GM12878 (cell line): Measurements from ENCODE around the gene EPHA1. TPM values are rescaled to one million over a fixed set of nuclear protein-coding genes. Genes with fewer than 3 reads are reported as not detected.

Experiments used
- ATAC-seq: fragments of 200-7000 bp; cut with Tn5 transposase; 3 replicates; pipeline ENCODE4 v1.9.1; 2020; ENCODE audit warnings: mild to moderate bottlenecking, moderate library complexity
- BruUV-seq: library from RNA; stranded (reverse); fragments of 400-500 nt; replicated peaks from 2 replicates; lab custom pipeline; 2021; lab: Mats Ljungman, UMichigan
- CTCF ChIA-PET: fragments of 300-600 bp; sonication (Branson Sonifier 250); formaldehyde crosslinking; extraction: SDS; loops from one replicate; lab custom pipeline; 2021; ENCODE audit warnings: inconsistent platforms; lab: Yijun Ruan, JAX
- POLR2A ChIA-PET: fragments of 350-600 bp; formaldehyde crosslinking; extraction: SDS; loops from one replicate; lab custom pipeline; 2021; ENCODE audit warnings: inconsistent platforms; lab: Charles Lee
- RAD21 ChIA-PET: fragments of 300-600 bp; sonication (Branson Sonifier 250); formaldehyde crosslinking; loops from one replicate; lab custom pipeline; 2023; ENCODE audit warnings: antibody characterized with exemption; ENCODE audit not compliant: unreplicated experiment; lab: Charles Lee
- SMC1A ChIA-PET: fragments of 300-600 bp; sonication (Branson Sonifier 250); formaldehyde crosslinking; loops from one replicate; lab custom pipeline; 2023; ENCODE audit not compliant: unreplicated experiment, uncharacterized antibody; lab: Charles Lee
- DNase-seq: peaks from one replicate; pipeline ENCODE4 v3.0.0-alpha.2; 2011; ENCODE audit warnings: low read depth, low spot score
- FAIRE-seq: peaks from 3 replicates; lab custom pipeline; 2011; peaks lifted over from hg19 to GRCh38; lab: Jason Lieb, UNC
- H2AFZ ChIP-seq: 2 replicates; pipeline ENCODE4 v1.6.0; 2011; ENCODE audit warnings: low read depth, low read length, control low read depth; ENCODE audit not compliant: control insufficient read depth
- H3K27ac ChIP-seq: 2 replicates; pipeline ENCODE4 v1.5.1; 2011; ENCODE audit warnings: control low read depth; ENCODE audit not compliant: control insufficient read depth, insufficient read depth
- H3K27me3 ChIP-seq, 2 experiments: replicated peaks in 1 of 2; 2 replicates each; pipeline versions ENCODE4 v1.6.0 to v1.6.1; 2011; ENCODE audit warnings: low read length in 1 of 2; ENCODE audit not compliant: control insufficient read depth in 2 of 2, insufficient read depth in 2 of 2
- H3K36me3 ChIP-seq, 2 experiments: 2 replicates each; pipeline ENCODE4 v1.5.1; 2011; ENCODE audit warnings: low read length in 1 of 2; ENCODE audit not compliant: control insufficient read depth in 2 of 2, insufficient read depth in 2 of 2
- H3K4me1 ChIP-seq: 2 replicates; pipeline ENCODE4 v1.6.1; 2011; ENCODE audit warnings: mild to moderate bottlenecking, low read length, moderate library complexity, mixed read lengths; ENCODE audit not compliant: control insufficient read depth, insufficient read depth
- H3K4me2 ChIP-seq: 2 replicates; pipeline ENCODE4 v1.6.0; 2011; ENCODE audit warnings: control low read depth; ENCODE audit not compliant: control insufficient read depth, insufficient read depth
- H3K4me3 ChIP-seq: fragments of 200-600 bp; sonication (generic); 2 replicates; pipeline ENCODE4 v1.5.1; 2016
- H3K79me2 ChIP-seq: 2 replicates; pipeline ENCODE4 v1.6.0; 2011; ENCODE audit warnings: low read length; ENCODE audit not compliant: control insufficient read depth, insufficient read depth
- H3K9ac ChIP-seq: 2 replicates; pipeline ENCODE4 v1.8.0; 2011; ENCODE audit warnings: low read length, control low read depth, mixed read lengths; ENCODE audit not compliant: control insufficient read depth, insufficient read depth
- H3K9me3 ChIP-seq: replicated peaks from 3 replicates; pipeline ENCODE4 v1.5.1; 2011; ENCODE audit warnings: mild to moderate bottlenecking, low read length; ENCODE audit not compliant: control insufficient read depth, insufficient read depth
- H4K20me1 ChIP-seq: 2 replicates; pipeline ENCODE4 v1.6.0; 2011; ENCODE audit not compliant: control insufficient read depth, insufficient read depth
- EGR1 ChIP-seq, 2 experiments: IDR thresholded peaks; 1 replicate in 1 of 2; 2 replicates in 1 of 2; pipeline ENCODE4 v1.6.1; 2011 to 2012; ENCODE audit warnings: low read depth in 2 of 2, low read length in 2 of 2, borderline replicate concordance in 1 of 2, mild to moderate bottlenecking in 1 of 2, moderate library complexity in 1 of 2
- FOXM1 ChIP-seq: IDR thresholded peaks from 2 replicates; pipeline ENCODE4 v1.6.1; 2012; ENCODE audit warnings: low read depth, mild to moderate bottlenecking, inconsistent platforms, low read length, moderate library complexity
- HCFC1 ChIP-seq: fragments of 150-350 bp; IDR thresholded peaks from 2 replicates; pipeline ENCODE4 v1.6.1; 2014; ENCODE audit warnings: low read length
- HDAC6 ChIP-seq: fragments of 200-600 bp; sonication (generic); IDR thresholded peaks from one replicate; pipeline ENCODE4 v1.8.0; 2017; ENCODE audit warnings: antibody characterized with exemption; ENCODE audit not compliant: unreplicated experiment
- IKZF2 ChIP-seq, 2 experiments: fragments of 450-650 bp; IDR thresholded peaks; 2 replicates each; pipeline ENCODE4 v1.6.1; 2017; ENCODE audit warnings: mild to moderate bottlenecking in 2 of 2, moderate library complexity in 2 of 2
- MTA2 ChIP-seq: fragments of 450-650 bp; IDR thresholded peaks from 2 replicates; pipeline ENCODE4 v1.6.1; 2016; ENCODE audit warnings: low read depth, mild to moderate bottlenecking, moderate library complexity
- RBBP5 ChIP-seq: fragments of 200-600 bp; sonication (generic); conservative IDR thresholded peaks from 2 replicates; pipeline ENCODE4 v1.6.1; 2016
- TAF1 ChIP-seq: IDR thresholded peaks from 2 replicates; pipeline ENCODE4 v1.6.1; 2011; ENCODE audit warnings: mild to moderate bottlenecking, low read depth, low read length, borderline replicate concordance
- ZNF24 ChIP-seq: fragments of 450-650 bp; IDR thresholded peaks from 2 replicates; pipeline ENCODE4 v1.6.1; 2017; ENCODE audit warnings: antibody characterized with exemption, mild to moderate bottlenecking
- WGBS: methylation state at CpG from one replicate; pipeline ENCODE4 v1.1.6; 2016; ENCODE audit warnings: low lambda C conversion rate; ENCODE audit not compliant: insufficient replicate concordance, insufficient coverage; ENCODE audit errors: missing lambda C conversion rate; 5-methylcytosine and 5-hydroxymethylcytosine counted together
- in situ Hi-C: fragments of 300-500 bp; cut with MboI; formaldehyde crosslinking; loops from 9 replicates; pipeline ENCODE4 v1.14.3; 2018; ENCODE audit warnings: mixed read lengths
- intact Hi-C: fragments of 100-400 bp; cut with micrococcal nuclease; formaldehyde crosslinking; loops from one replicate; pipeline ENCODE4 v1.14.2; 2022; ENCODE audit not compliant: unreplicated experiment
- polyA plus RNA-seq, 11 experiments: library from polyadenylated mRNA; depleted of rRNA in 4 of 11; unstranded in 6 of 11; stranded (reverse) in 5 of 11; fragments of >200 nt; fragmentation: Nextera tagmentation in 4 of 11; fragmentation: Illumina TruSeq in 1 of 11; extraction: Ambion mirVana in 4 of 11; extraction: Trizol in 1 of 11; gene quantifications; 1 replicate in 1 of 11; 2 replicates in 10 of 11; pipeline versions ENCODE4 v1.2.1 to v1.2.3, GENCODE V29; 2011 to 2016; ENCODE audit warnings: inconsistent platforms in 2 of 11, missing spikeins in 2 of 11, low read depth in 1 of 11
- total RNA-seq, 4 experiments: library from RNA; depleted of rRNA in 3 of 4; stranded (reverse); fragments of >200 nt in 3 of 4; fragmentation: Illumina TruSeq in 1 of 4; extraction: Trizol in 1 of 4; gene quantifications; 2 replicates each; pipeline versions ENCODE4 v1.2.1 to v1.2.3, GENCODE V29; 2013 to 2021
- TF ChIP-seq, protein P1 (sequence below): fragments of 450-650 bp; IDR thresholded peaks from 2 replicates; pipeline ENCODE4 v1.6.1; 2017; ENCODE audit warnings: mild to moderate bottlenecking, low read depth, inconsistent platforms; ENCODE audit not compliant: poor library complexity, severe bottlenecking
- TF ChIP-seq, protein P2 (sequence below): fragments of 450-650 bp; formaldehyde crosslinking; IDR thresholded peaks from 2 replicates; pipeline ENCODE4 v1.5.0; 2022; ENCODE audit warnings: mild to moderate bottlenecking, missing genetic modification characterization
- TF ChIP-seq, protein P3 (sequence below): fragments of 450-650 bp; IDR thresholded peaks from 2 replicates; pipeline ENCODE4 v1.6.1; 2016; ENCODE audit warnings: mild to moderate bottlenecking

The EPHA1 gene
- total and polyA plus RNA-seq, 10 of the 15 experiments (the other 5 are each of a cell fraction or from before 2014, with no cell fraction given): 0.11 to 0.35 (median 0.24) TPM; not detected in 6

DNA sequence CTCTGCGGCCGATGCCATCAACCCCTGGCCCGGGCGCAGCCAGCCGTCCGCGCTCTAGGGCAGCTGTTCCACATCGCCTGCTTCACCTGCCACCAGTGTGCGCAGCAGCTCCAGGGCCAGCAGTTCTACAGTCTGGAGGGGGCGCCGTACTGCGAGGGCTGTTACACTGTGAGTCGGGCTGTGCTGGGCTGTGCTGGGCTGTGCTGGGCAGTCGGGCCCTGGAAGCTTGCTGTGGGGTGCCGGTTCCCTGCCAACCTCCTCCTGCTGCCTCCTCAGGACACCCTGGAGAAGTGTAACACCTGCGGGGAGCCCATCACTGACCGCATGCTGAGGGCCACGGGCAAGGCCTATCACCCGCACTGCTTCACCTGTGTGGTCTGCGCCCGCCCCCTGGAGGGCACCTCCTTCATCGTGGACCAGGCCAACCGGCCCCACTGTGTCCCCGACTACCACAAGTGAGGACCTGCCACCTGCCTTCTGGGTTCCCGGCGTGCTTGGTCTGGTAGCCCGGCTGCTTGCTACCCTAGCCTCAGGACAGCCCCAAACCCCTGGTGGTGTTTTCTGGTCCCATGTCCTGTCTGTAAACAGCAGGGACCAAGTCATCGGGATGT lies 20.1 kb downstream of the EPHA1 start (continued):
- TF ChIP-seq, protein P1, sequence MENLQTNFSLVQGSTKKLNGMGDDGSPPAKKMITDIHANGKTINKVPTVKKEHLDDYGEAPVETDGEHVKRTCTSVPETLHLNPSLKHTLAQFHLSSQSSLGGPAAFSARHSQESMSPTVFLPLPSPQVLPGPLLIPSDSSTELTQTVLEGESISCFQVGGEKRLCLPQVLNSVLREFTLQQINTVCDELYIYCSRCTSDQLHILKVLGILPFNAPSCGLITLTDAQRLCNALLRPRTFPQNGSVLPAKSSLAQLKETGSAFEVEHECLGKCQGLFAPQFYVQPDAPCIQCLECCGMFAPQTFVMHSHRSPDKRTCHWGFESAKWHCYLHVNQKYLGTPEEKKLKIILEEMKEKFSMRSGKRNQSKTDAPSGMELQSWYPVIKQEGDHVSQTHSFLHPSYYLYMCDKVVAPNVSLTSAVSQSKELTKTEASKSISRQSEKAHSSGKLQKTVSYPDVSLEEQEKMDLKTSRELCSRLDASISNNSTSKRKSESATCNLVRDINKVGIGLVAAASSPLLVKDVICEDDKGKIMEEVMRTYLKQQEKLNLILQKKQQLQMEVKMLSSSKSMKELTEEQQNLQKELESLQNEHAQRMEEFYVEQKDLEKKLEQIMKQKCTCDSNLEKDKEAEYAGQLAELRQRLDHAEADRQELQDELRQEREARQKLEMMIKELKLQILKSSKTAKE: no peak
- TF ChIP-seq, protein P2, sequence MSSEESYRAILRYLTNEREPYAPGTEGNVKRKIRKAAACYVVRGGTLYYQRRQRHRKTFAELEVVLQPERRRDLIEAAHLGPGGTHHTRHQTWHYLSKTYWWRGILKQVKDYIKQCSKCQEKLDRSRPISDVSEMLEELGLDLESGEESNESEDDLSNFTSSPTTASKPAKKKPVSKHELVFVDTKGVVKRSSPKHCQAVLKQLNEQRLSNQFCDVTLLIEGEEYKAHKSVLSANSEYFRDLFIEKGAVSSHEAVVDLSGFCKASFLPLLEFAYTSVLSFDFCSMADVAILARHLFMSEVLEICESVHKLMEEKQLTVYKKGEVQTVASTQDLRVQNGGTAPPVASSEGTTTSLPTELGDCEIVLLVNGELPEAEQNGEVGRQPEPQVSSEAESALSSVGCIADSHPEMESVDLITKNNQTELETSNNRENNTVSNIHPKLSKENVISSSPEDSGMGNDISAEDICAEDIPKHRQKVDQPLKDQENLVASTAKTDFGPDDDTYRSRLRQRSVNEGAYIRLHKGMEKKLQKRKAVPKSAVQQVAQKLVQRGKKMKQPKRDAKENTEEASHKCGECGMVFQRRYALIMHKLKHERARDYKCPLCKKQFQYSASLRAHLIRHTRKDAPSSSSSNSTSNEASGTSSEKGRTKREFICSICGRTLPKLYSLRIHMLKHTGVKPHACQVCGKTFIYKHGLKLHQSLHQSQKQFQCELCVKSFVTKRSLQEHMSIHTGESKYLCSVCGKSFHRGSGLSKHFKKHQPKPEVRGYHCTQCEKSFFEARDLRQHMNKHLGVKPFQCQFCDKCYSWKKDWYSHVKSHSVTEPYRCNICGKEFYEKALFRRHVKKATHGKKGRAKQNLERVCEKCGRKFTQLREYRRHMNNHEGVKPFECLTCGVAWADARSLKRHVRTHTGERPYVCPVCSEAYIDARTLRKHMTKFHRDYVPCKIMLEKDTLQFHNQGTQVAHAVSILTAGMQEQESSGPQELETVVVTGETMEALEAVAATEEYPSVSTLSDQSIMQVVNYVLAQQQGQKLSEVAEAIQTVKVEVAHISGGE (CRISPR knock-in tag): no peak
- TF ChIP-seq TAF1 (no peak), EGR1 (IDR thresholded peaks at IDR 0.05; ENCODE audit: borderline replicate concordance in 1 of 2, low read depth in 2 of 2, low read length in 2 of 2) (no peak)

DNA sequence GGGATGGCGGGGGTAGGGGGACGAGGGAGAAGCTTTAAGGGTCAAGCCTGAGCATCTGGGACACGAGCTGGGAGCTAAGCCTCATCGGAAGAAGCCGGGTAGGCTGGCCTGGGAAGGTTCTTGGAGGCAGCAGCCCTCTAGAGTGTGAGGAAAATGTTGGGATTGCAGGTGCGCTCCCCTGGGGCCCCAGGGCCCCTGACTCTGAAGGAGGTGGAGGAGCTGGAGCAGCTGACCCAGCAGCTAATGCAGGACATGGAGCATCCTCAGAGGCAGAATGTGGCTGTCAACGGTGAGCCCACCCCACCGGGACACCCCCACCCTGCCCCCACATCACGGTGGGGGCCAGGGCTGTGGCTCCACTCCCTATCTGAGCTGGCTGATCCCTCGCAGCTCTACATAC lies 20.6 kb downstream of the EPHA1 start:
- DNase-seq: no peak
- Histone ChIP-seq H3K27me3 (no peaks in the 10 kb centered on the region), H3K4me2 (no peak overlapping the region), H2AFZ (no peak overlapping the region), H3K27ac (no peak overlapping the region), H4K20me1 (no peaks in the 10 kb centered on the region; the same call in 1 of the 2 replicates), H3K79me2 (peaks cover 22% of the 10 kb centered on the region), H3K4me3 (no peak overlapping the region), H3K9ac (no peak overlapping the region), H3K36me3 (peaks cover 7 to 33% of the 10 kb centered on the region in 2 experiments; a peak in 3 of 4 replicates), H3K4me1 (peaks cover 10% of the 10 kb centered on the region), H3K9me3 (no peaks in the 10 kb centered on the region)
- in situ Hi-C loops: no loop called here
- no peak for TF ChIP-seq HDAC6
- no peak for TF ChIP-seq MTA2
- TF ChIP-seq RBBP5: no peak
- TF ChIP-seq, protein P3, sequence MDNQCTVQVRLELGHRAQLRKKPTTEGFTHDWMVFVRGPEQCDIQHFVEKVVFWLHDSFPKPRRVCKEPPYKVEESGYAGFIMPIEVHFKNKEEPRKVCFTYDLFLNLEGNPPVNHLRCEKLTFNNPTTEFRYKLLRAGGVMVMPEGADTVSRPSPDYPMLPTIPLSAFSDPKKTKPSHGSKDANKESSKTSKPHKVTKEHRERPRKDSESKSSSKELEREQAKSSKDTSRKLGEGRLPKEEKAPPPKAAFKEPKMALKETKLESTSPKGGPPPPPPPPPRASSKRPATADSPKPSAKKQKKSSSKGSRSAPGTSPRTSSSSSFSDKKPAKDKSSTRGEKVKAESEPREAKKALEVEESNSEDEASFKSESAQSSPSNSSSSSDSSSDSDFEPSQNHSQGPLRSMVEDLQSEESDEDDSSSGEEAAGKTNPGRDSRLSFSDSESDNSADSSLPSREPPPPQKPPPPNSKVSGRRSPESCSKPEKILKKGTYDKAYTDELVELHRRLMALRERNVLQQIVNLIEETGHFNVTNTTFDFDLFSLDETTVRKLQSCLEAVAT: no peak
- TF ChIP-seq HCFC1: no peak
- TF ChIP-seq ZNF24: no peak
- no peak for TF ChIP-seq FOXM1
- no peak for TF ChIP-seq IKZF2 (IDR thresholded peaks at IDR 0.05)
- FAIRE-seq: no peak
- SMC1A ChIA-PET: no interaction called here
- CTCF ChIA-PET: interaction anchor here (1.1 kb wide), 1 partner anchor 740 kb away, joined by 3 read pairs; no protein-coding TSS in a partner anchor
- 75% methylated on average over 9 of the region's 10 CpGs for WGBS
- intact Hi-C loops: no loop called here
- RAD21 ChIA-PET: no interaction called here
- POLR2A ChIA-PET: no interaction called here
- ATAC-seq: no peak
- BruUV-seq: no TSS peak
